A549 (cell line): Measurements from ENCODE around the gene PAK4. TPM values are rescaled to one million over a fixed set of nuclear protein-coding genes. Genes with fewer than 3 reads are reported as not detected.
A peak's percentile ranks its signal among the peaks of the same experiment; 100 is the strongest.

Experiments
- ATAC-seq, 2 experiments: fragments of 200-7000 bp in 1 of 2; fragments of >200 bp in 1 of 2; cut with Nextera tagmentation in 1 of 2; cut with Tn5 transposase in 1 of 2; 3 replicates each; pipeline versions ENCODE4 v1.8.0 to v1.9.1; 2018 to 2020; ENCODE audit warnings: mild to moderate bottlenecking in 1 of 2, moderate library complexity in 1 of 2
- CTCF ChIA-PET: fragments of 300-600 bp; sonication (Branson Sonifier 250); formaldehyde crosslinking; extraction: SDS; loops from one replicate; lab custom pipeline; 2021; ENCODE audit warnings: antibody characterized with exemption, inconsistent platforms; lab: Yijun Ruan, JAX
- POLR2A ChIA-PET: fragments of 350-600 bp; formaldehyde crosslinking; extraction: SDS; loops from one replicate; lab custom pipeline; 2021; ENCODE audit warnings: antibody characterized with exemption, inconsistent platforms; lab: Yijun Ruan, JAX
- DNase-seq, 2 experiments: peaks; one replicate each; pipeline versions ENCODE4 v3.0.0 to v3.0.0-alpha.2; 2011 to 2016; ENCODE audit warnings: low read depth in 1 of 2, low spot score in 1 of 2
- FAIRE-seq: peaks from 2 replicates; lab custom pipeline; 2011; peaks lifted over from hg19 to GRCh38; lab: Jason Lieb, UNC
- H3K27ac ChIP-seq, 2 experiments: fragments of >200 bp; sonication (Bioruptor Twin); formaldehyde crosslinking; 3 replicates each; pipeline ENCODE4 v1.5.1; 2016 to 2017
- H3K4me1 ChIP-seq: fragments of >200 bp; sonication (Bioruptor Twin); formaldehyde crosslinking; 3 replicates; pipeline ENCODE4 v1.6.1; 2016
- H3K4me2 ChIP-seq: fragments of >200 bp; sonication (Bioruptor Twin); formaldehyde crosslinking; 3 replicates; pipeline ENCODE4 v1.6.1; 2016
- H3K4me3 ChIP-seq: fragments of >200 bp; sonication (Bioruptor Twin); formaldehyde crosslinking; 3 replicates; pipeline ENCODE4 v1.5.1; 2016
- H3K9me3 ChIP-seq: fragments of >200 bp; sonication (Bioruptor Twin); formaldehyde crosslinking; 3 replicates; pipeline ENCODE4 v1.6.1; 2016
- ATOH8 ChIP-seq: fragments of 250-450 bp; sonication (Bioruptor Pico); IDR thresholded peaks from 2 replicates; pipeline ENCODE4 v1.5.0; 2020; ENCODE audit warnings: low read depth, mild to moderate bottlenecking, moderate library complexity
- BCL3 ChIP-seq: fragments of >200 bp; sonication (Bioruptor Twin); formaldehyde crosslinking; IDR thresholded peaks from 3 replicates; pipeline ENCODE4 v1.6.1; 2016
- CBX8 ChIP-seq: fragments of 200-600 bp; sonication (generic); IDR thresholded peaks from 2 replicates; pipeline ENCODE4 v1.6.1; 2016
- CHD2 ChIP-seq: fragments of 150-350 bp; IDR thresholded peaks from 2 replicates; pipeline ENCODE4 v1.6.1; 2014; ENCODE audit warnings: low read length; ENCODE audit not compliant: partially characterized antibody
- CHD4 ChIP-seq: fragments of 200-600 bp; sonication (generic); IDR thresholded peaks from 2 replicates; pipeline ENCODE4 v1.6.1; 2016; ENCODE audit warnings: antibody characterized with exemption, mild to moderate bottlenecking, borderline replicate concordance
- E2F6 ChIP-seq: IDR thresholded peaks from 2 replicates; pipeline ENCODE4 v1.6.1; 2012; ENCODE audit warnings: low read depth, borderline replicate concordance
- EHF ChIP-seq: fragments of 250-450 bp; sonication (Bioruptor Pico); IDR thresholded peaks from 2 replicates; pipeline ENCODE4 v1.5.0; 2020; ENCODE audit warnings: mild to moderate bottlenecking
- ESRRA ChIP-seq: fragments of 150-350 bp; IDR thresholded peaks from 2 replicates; pipeline ENCODE4 v1.6.1; 2014; ENCODE audit warnings: mild to moderate bottlenecking, low read length, borderline replicate concordance
- FOSB ChIP-seq: fragments of 250-450 bp; sonication (Bioruptor Pico); IDR thresholded peaks from 2 replicates; pipeline ENCODE4 v1.5.0; 2020; ENCODE audit warnings: mild to moderate bottlenecking, moderate library complexity
- FOSL2 ChIP-seq, 2 experiments: fragments of 450-650 bp in 1 of 2; fragments of >200 bp in 1 of 2; sonication (Bioruptor Twin) in 1 of 2; formaldehyde crosslinking; IDR thresholded peaks; 2 replicates each; pipeline versions ENCODE4 v1.5.0 to v1.6.1; 2016 to 2020; ENCODE audit warnings: mild to moderate bottlenecking in 1 of 2, moderate library complexity in 1 of 2
- FOXS1 ChIP-seq: fragments of 250-450 bp; sonication (Bioruptor Pico); IDR thresholded peaks from 2 replicates; pipeline ENCODE4 v1.5.0; 2020; ENCODE audit warnings: mild to moderate bottlenecking, moderate library complexity
- HOXA7 ChIP-seq: fragments of 250-450 bp; sonication (Bioruptor Pico); IDR thresholded peaks from 2 replicates; pipeline ENCODE4 v1.5.0; 2020; ENCODE audit warnings: mild to moderate bottlenecking, moderate library complexity
- HOXB5 ChIP-seq: fragments of 250-450 bp; sonication (Bioruptor Pico); IDR thresholded peaks from 2 replicates; pipeline ENCODE4 v1.5.0; 2020; ENCODE audit warnings: mild to moderate bottlenecking, moderate library complexity
- JUN ChIP-seq, 2 experiments: fragments of >200 bp; sonication (Bioruptor Twin); formaldehyde crosslinking; IDR thresholded peaks; 2 replicates in 1 of 2; 3 replicates in 1 of 2; pipeline ENCODE4 v1.6.1; 2016 to 2017
- KDM1A ChIP-seq: fragments of 200-600 bp; sonication (generic); IDR thresholded peaks from 2 replicates; pipeline ENCODE4 v1.6.1; 2016; ENCODE audit warnings: low read depth, mild to moderate bottlenecking
- KDM5A ChIP-seq: fragments of 200-600 bp; sonication (generic); IDR thresholded peaks from 2 replicates; pipeline ENCODE4 v1.6.1; 2016; ENCODE audit warnings: antibody characterized with exemption, mild to moderate bottlenecking
- MAX ChIP-seq: IDR thresholded peaks from 2 replicates; pipeline ENCODE4 v1.6.1; 2012
- MAZ ChIP-seq: fragments of 150-350 bp; IDR thresholded peaks from 2 replicates; pipeline ENCODE4 v1.6.1; 2014; ENCODE audit warnings: antibody characterized with exemption, low read depth, low read length, borderline replicate concordance
- NFE2L2 ChIP-seq: fragments of 150-350 bp; conservative IDR thresholded peaks from 2 replicates; pipeline ENCODE4 v1.6.1; 2014; ENCODE audit warnings: low read length
- PBX3 ChIP-seq: IDR thresholded peaks from 2 replicates; pipeline ENCODE4 v1.6.1; 2012
- PHF8 ChIP-seq: fragments of 200-600 bp; sonication (generic); IDR thresholded peaks from 2 replicates; pipeline ENCODE4 v1.6.1; 2016; ENCODE audit warnings: low read depth, mild to moderate bottlenecking, antibody characterized with exemption, moderate library complexity, borderline replicate concordance
- RAD21 ChIP-seq, 2 experiments: fragments of >200 bp in 1 of 2; sonication (Bioruptor Twin) in 1 of 2; formaldehyde crosslinking in 1 of 2; IDR thresholded peaks in 1 of 2; conservative IDR thresholded peaks in 1 of 2; 2 replicates in 1 of 2; 3 replicates in 1 of 2; pipeline ENCODE4 v1.6.1; 2012 to 2018; ENCODE audit warnings: inconsistent platforms in 1 of 2
- RARB ChIP-seq: fragments of 250-450 bp; sonication (Bioruptor Pico); IDR thresholded peaks from 2 replicates; pipeline ENCODE4 v1.8.0; 2021; ENCODE audit warnings: mild to moderate bottlenecking, moderate library complexity
- REST ChIP-seq: fragments of 200-600 bp; sonication (generic); IDR thresholded peaks from 2 replicates; pipeline ENCODE4 v1.6.1; 2016; ENCODE audit warnings: antibody characterized with exemption, mild to moderate bottlenecking, moderate library complexity
- RFX5 ChIP-seq: fragments of 450-650 bp; IDR thresholded peaks from 2 replicates; pipeline ENCODE4 v1.7.1; 2014; ENCODE audit warnings: antibody characterized with exemption, mild to moderate bottlenecking, moderate library complexity
- SREBF2 ChIP-seq: fragments of 450-650 bp; IDR thresholded peaks from 2 replicates; pipeline ENCODE4 v1.6.1; 2014; ENCODE audit warnings: mild to moderate bottlenecking, moderate library complexity
- TFCP2L1 ChIP-seq: fragments of 250-450 bp; sonication (Bioruptor Pico); IDR thresholded peaks from 2 replicates; pipeline ENCODE4 v1.5.0; 2021; ENCODE audit warnings: mild to moderate bottlenecking
- USF2 ChIP-seq: fragments of 450-650 bp; IDR thresholded peaks from 2 replicates; pipeline ENCODE4 v1.6.1; 2014; ENCODE audit warnings: antibody characterized with exemption
- WGBS: methylation state at CpG from one replicate; pipeline ENCODE4 v1.1.6; 2017; ENCODE audit errors: missing lambda C conversion rate; 5-methylcytosine and 5-hydroxymethylcytosine counted together
- polyA minus RNA-seq: library from RNA; depleted of rRNA, polyadenylated mRNA; stranded (reverse); fragments of >200 nt; gene quantifications from 2 replicates; pipeline ENCODE4 v1.2.3, GENCODE V29; 2011; rRNA and poly(A)+ RNA removed
- polyA plus RNA-seq, 4 experiments: library from polyadenylated mRNA; depleted of rRNA in 3 of 4; stranded (reverse); fragments of >200 nt; fragmentation: RNase III in 1 of 4; extraction: RNeasy Plus Mini Kit Qiagen cat#74134 plus additional on column Dnase treatment in 1 of 4; gene quantifications; 2 replicates in 3 of 4; 3 replicates in 1 of 4; pipeline ENCODE4 v1.2.3, GENCODE V29; 2011 to 2017

PAK4 gene
- polyA plus RNA-seq (2011; rRNA removed) (37.9 and 42.9 TPM in 2 replicates), polyA plus RNA-seq (2017; fragmentation: RNase III; extraction: RNeasy Plus Mini Kit Qiagen cat#74134 plus additional on column Dnase treatment) (75.8 to 84.2 TPM (median 76.7 TPM) in 3 replicates), polyA minus RNA-seq (68.7 and 73.7 TPM in 2 replicates)
- 105 and 115 TPM in 2 replicates for polyA plus RNA-seq (2012; cell fraction: cytosol; rRNA removed)
- polyA plus RNA-seq (2012; cell fraction: nucleus; rRNA removed), result 115 and 138 TPM in 2 replicates

- ChIA-PET POLR2A (interaction anchor here (1.0 to 2.4 kb wide), 3 partner anchors 11 to 310 kb away, joined by 5 to 8 read pairs (median 7); partner anchors contain the start of gene RPS16), CTCF (interaction anchor here (0.6 to 13.1 kb wide), 10 partner anchors 13 to 1000 kb away, joined by 3 to 224 read pairs (median 4); partner anchors contain the start of genes MRPS12 and SARS2)
- WGBS, result under 1% methylated on average over 43 of the region's 64 CpGs
- Histone ChIP-seq H3K4me3 (peak within 1 kb of the TSS; percentile 84), H3K27ac (peak within 1 kb of the TSS; percentile 92 to 94), H3K9me3 (no peaks in the 10 kb centered on the region), H3K4me2 (peak within 1 kb of the TSS; percentile 77), H3K4me1 (peaks cover 61% of the 10 kb centered on the region)
- FAIRE-seq (peak; percentile 97), ATAC-seq (peak; percentile 81 to 89), DNase-seq (peak; percentile 99 to 100)
- TF ChIP-seq FOXS1 (CRISPR knock-in tag) (0 out of 2 replicates have a peak, but pooled peaks have one; percentile 54), NFE2L2 (no peak), FOSL2 (IDR thresholded peaks at IDR 0.05) (no peak), FOSL2 (CRISPR knock-in tag; IDR thresholded peaks at IDR 0.05) (no peak; the same call in 1 of the 2 replicates), PHF8 (peak; percentile 85; the same call in 1 of the 2 replicates), SREBF2 (no peak), USF2 (no peak), HOXA7 (CRISPR knock-in tag) (peak; percentile 63; the same call in 1 of the 2 replicates), CHD4 (no peak), MAZ (no peak), TFCP2L1 (CRISPR knock-in tag) (peak; percentile 87; the same call in 1 of the 2 replicates), CHD2 (no peak), RFX5 (peak; percentile 84), ATOH8 (peak; percentile 68; the same call in 1 of the 2 replicates), MAX (peak; percentile 79), FOSB (CRISPR knock-in tag) (no peak), EHF (peak; percentile 54; the same call in 1 of the 2 replicates), E2F6 (peak; percentile 68; the same call in 1 of the 2 replicates), KDM5A (peak; percentile 66), REST (0 out of 2 replicates have a peak, but pooled peaks have one; percentile 19), CBX8 (no peak), ESRRA (0 out of 2 replicates have a peak, but pooled peaks have one; percentile 26), KDM1A (no peak), BCL3 (peak; percentile 80; the same call in 1 of the 3 replicates), HOXB5 (no peak; the same call in none of the 2 replicates), JUN (IDR thresholded peaks at IDR 0.05) (peak; percentile 83 to 97), RARB (CRISPR knock-in tag) (peak; percentile 65; the same call in 1 of the 2 replicates), RAD21 (conservative IDR thresholded peaks at IDR 0.05 in 1 of 2, IDR thresholded peaks at IDR 0.05 in 1 of 2) (peak in 1 of 2 experiments; percentile 23; a peak in 1 of 5 replicates), PBX3 (peak; percentile 65)
These were observed at the start of gene PAK4 for GRCh38 chr19:39125554-39126311. Gene PAK4, plus strand, starts transcription at chr19:39125786. Its CDS starts 43,768 bp downstream, at chr19:39169554.
